VCaP (cell line): ENCODE results near the gene UBN2.

Experiments
- H3K27ac ChIP-seq: fragments of 450-650 bp; 2 replicates; pipeline ENCODE4 v1.5.1; 2017
- TF ChIP-seq, protein P1 (sequence below): fragments of 450-650 bp; conservative IDR thresholded peaks from 2 replicates; pipeline ENCODE4 v1.5.1; 2017; ENCODE audit warnings: mild to moderate bottlenecking, moderate library complexity

The UBN2 gene

GRCh38 chr7:139345042-139345441, 114.0 kb downstream of the UBN2 start:
- TF ChIP-seq, protein P1, sequence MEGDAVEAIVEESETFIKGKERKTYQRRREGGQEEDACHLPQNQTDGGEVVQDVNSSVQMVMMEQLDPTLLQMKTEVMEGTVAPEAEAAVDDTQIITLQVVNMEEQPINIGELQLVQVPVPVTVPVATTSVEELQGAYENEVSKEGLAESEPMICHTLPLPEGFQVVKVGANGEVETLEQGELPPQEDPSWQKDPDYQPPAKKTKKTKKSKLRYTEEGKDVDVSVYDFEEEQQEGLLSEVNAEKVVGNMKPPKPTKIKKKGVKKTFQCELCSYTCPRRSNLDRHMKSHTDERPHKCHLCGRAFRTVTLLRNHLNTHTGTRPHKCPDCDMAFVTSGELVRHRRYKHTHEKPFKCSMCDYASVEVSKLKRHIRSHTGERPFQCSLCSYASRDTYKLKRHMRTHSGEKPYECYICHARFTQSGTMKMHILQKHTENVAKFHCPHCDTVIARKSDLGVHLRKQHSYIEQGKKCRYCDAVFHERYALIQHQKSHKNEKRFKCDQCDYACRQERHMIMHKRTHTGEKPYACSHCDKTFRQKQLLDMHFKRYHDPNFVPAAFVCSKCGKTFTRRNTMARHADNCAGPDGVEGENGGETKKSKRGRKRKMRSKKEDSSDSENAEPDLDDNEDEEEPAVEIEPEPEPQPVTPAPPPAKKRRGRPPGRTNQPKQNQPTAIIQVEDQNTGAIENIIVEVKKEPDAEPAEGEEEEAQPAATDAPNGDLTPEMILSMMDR: no peak
- H3K27ac ChIP-seq: no peak overlapping the region

GRCh38 chr7:139351027-139351426, 120.0 kb downstream of the UBN2 start:
- H3K27ac ChIP-seq: no peak overlapping the region
- TF ChIP-seq, protein P1: no peak

GRCh38 chr7:139354729-139355128, 123.7 kb downstream of the UBN2 start:
- peak overlapping the region; percentile 34; the same call in 1 of the 2 replicates for H3K27ac ChIP-seq
- TF ChIP-seq, protein P1: no peak

DNA sequence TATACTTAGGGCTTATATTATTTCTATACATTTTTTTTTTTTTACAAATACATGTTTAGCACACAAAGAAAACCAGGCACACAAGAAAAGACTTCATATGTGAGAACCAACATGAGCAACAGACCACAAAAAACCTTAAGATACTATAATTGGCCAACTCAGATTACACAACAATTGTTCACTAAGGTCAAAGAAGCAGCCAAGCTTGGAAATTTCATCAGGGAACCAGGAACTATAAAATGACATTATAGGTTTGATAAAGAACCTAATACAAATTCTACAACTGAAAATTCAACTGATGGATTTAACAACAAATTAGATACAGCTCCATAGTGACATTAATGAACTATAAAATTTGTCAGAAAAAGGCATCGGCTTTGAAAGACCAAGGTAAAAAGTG, 124.3 kb downstream of the UBN2 start:
- H3K27ac ChIP-seq: peak overlapping the region; percentile 34; the same call in 1 of the 2 replicates
- TF ChIP-seq, protein P1: no peak
